Measurements from ENCODE around the gene PANK4. TPM values are rescaled to one million over a fixed set of nuclear protein-coding genes. Genes with fewer than 3 reads are reported as not detected.

PANK4 gene
- total RNA-seq (2022) (22.1 and 25.4 TPM in 2 replicates), Bru-seq, nascent RNA (percentile 57 among the genes with signal in this experiment), BruChase-seq, experiment 1, labeled RNA remaining after a 6-hour chase (percentile 62 among the genes with signal in this experiment), BruChase-seq, experiment 2, labeled RNA remaining after a 2-hour chase (percentile 59 among the genes with signal in this experiment)
- long read RNA-seq, transcript PANK4-201 (19 exons, 2,677 nt), result major isoform, 32 of 45 reads
- long read RNA-seq, partial matches to known transcripts, result 1 of 45 reads
- long read RNA-seq, other reads (novel, unspliced or antisense), result 12 of 45 reads

- H3K27me3 Mint-ChIP-seq (ENCODE audit: insufficient read depth, unreplicated experiment), result no peaks in the 10 kb centered on the region
- TF ChIP-seq CTCF (IDR thresholded peaks at IDR 0.05; ENCODE audit: unreplicated experiment), result no peak
- peaks cover 31% of the 10 kb centered on the region for H3K4me1 Mint-ChIP-seq (ENCODE audit: insufficient read depth, unreplicated experiment)
- ChIA-PET CTCF (interaction anchor here (0.5 to 2.1 kb wide), 5 partner anchors 21 to 1610 kb away, joined by 3 to 16 read pairs (median 4); no protein-coding TSS in a partner anchor), POLR2A (interaction anchor here (0.5 to 3.6 kb wide), 15 partner anchors 9 to 1373 kb away, joined by 3 to 36 read pairs (median 4); partner anchors contain the start of genes MORN1, PEX10 and RER1)
- intact Hi-C loops (cut with micrococcal nuclease), result loop anchor here (1.0 kb wide), 1 partner anchor 21 kb away; no protein-coding TSS in a partner anchor
- peak within 1 kb of the TSS; percentile 81 for H3K4me3 Mint-ChIP-seq (ENCODE audit: unreplicated experiment)
- no peaks in the 10 kb centered on the region for H3K9me3 Mint-ChIP-seq (ENCODE audit: unreplicated experiment)
- peak; percentile 92 for DNase-seq (ENCODE audit: unreplicated experiment)
- peak within 1 kb of the TSS; percentile 92 for H3K27ac Mint-ChIP-seq (ENCODE audit: low read depth, unreplicated experiment)
- H3K36me3 Mint-ChIP-seq (ENCODE audit: insufficient read depth, unreplicated experiment), result peaks cover 15% of the 10 kb centered on the region
- no TSS peak for BruUV-seq (replicated peaks)
These were observed at the start of gene PANK4 for GRCh38 chr1:2525920-2526823. Gene PANK4 (minus strand): TSS chr1:2526596. CDS start chr1:2526587, 9 bp downstream.

- no peak overlapping the region for H3K27ac Mint-ChIP-seq (ENCODE audit: low read depth, unreplicated experiment)
- TF ChIP-seq CTCF (IDR thresholded peaks at IDR 0.05; ENCODE audit: unreplicated experiment), result no peak
- H3K4me3 Mint-ChIP-seq (ENCODE audit: unreplicated experiment), result no peak overlapping the region
- no peak for DNase-seq (ENCODE audit: unreplicated experiment)
- no peaks in the 10 kb centered on the region for H3K4me1 Mint-ChIP-seq (ENCODE audit: insufficient read depth, unreplicated experiment)
- peaks cover 23% of the 10 kb centered on the region for H3K27me3 Mint-ChIP-seq (ENCODE audit: insufficient read depth, unreplicated experiment)
- intact Hi-C loops (cut with micrococcal nuclease), result no loop called here
- CTCF ChIA-PET, result interaction anchor here (0.7 kb wide), 1 partner anchor 13 kb away, joined by 3 read pairs; no protein-coding TSS in a partner anchor
- peaks cover 10% of the 10 kb centered on the region for H3K9me3 Mint-ChIP-seq (ENCODE audit: unreplicated experiment)
- H3K36me3 Mint-ChIP-seq (ENCODE audit: insufficient read depth, unreplicated experiment), result no peaks in the 10 kb centered on the region
- BruUV-seq (replicated peaks), result no TSS peak
- POLR2A ChIA-PET, result no interaction called here
These were observed 48.0 kb upstream of the PANK4 start for GRCh38 chr1:2574350-2574749.

- no peaks in the 10 kb centered on the region for H3K36me3 Mint-ChIP-seq (ENCODE audit: insufficient read depth, unreplicated experiment)
- ChIA-PET CTCF (no interaction called here), POLR2A (no interaction called here)
These were observed 47.0 kb upstream of the PANK4 start for GRCh38 chr1:2573250-2573920.

More at GRCh38 chr1:2573250-2573920, 47.0 kb upstream of the PANK4 start:
- no peak for TF ChIP-seq CTCF (IDR thresholded peaks at IDR 0.05; ENCODE audit: unreplicated experiment)
- no peaks in the 10 kb centered on the region for H3K4me1 Mint-ChIP-seq (ENCODE audit: insufficient read depth, unreplicated experiment)
- no TSS peak for BruUV-seq (replicated peaks)
- H3K27ac Mint-ChIP-seq (ENCODE audit: low read depth, unreplicated experiment), result no peak overlapping the region
- peaks cover 10% of the 10 kb centered on the region for H3K9me3 Mint-ChIP-seq (ENCODE audit: unreplicated experiment)
- intact Hi-C loops (cut with micrococcal nuclease), result no loop called here
- H3K4me3 Mint-ChIP-seq (ENCODE audit: unreplicated experiment), result no peak overlapping the region
- H3K27me3 Mint-ChIP-seq (ENCODE audit: insufficient read depth, unreplicated experiment), result peaks cover 23% of the 10 kb centered on the region
- no peak for DNase-seq (ENCODE audit: unreplicated experiment)
